H54 (cell line): ENCODE results near the gene IPO4.

Experiments used
- DNase-seq: peaks from one replicate; pipeline ENCODE4 v3.0.0; 2011; ENCODE audit warnings: low spot score, mixed read lengths; ENCODE audit not compliant: insufficient read length
- FAIRE-seq: peaks from 3 replicates; lab custom pipeline; 2011; peaks lifted over from hg19 to GRCh38; lab: Jason Lieb, UNC
- POLR2A ChIP-seq: IDR thresholded peaks from 2 replicates; pipeline ENCODE4 v1.6.1; 2011; ENCODE audit warnings: low read depth, mild to moderate bottlenecking, low read length

The IPO4 gene

DNA sequence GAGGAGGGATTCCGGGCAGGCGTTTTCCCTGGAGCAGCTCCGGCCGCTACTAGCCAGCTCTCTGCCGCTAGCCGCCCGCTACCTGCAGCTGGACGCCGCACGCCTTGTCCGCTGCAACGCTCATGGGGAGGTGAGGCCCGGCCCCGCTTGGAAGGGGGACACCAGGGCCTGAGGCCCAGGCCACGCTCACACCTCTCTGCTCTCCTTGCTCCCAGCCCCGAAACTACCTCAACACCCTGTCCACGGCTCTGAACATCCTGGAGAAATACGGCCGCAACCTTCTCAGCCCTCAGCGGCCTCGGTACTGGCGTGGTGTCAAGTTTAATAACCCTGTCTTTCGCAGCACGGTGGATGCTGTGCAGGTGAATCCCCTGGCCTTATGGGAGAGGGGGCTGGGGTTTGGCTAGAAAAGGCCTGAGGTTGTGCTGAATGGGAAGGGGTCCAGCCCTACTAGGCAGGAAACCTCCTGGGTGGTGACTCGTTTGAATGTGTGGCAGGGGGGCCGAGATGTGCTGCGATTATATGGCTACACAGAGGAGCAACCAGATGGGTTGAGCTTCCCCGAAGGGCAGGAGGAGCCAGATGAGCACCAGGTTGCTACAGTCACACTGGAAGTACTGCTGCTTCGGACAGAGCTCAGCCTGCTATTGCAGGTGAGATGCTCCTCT, 40.7 kb downstream of the IPO4 start:
- DNase-seq = no peak
- FAIRE-seq = no peak
- TF ChIP-seq POLR2A = no peak

DNA sequence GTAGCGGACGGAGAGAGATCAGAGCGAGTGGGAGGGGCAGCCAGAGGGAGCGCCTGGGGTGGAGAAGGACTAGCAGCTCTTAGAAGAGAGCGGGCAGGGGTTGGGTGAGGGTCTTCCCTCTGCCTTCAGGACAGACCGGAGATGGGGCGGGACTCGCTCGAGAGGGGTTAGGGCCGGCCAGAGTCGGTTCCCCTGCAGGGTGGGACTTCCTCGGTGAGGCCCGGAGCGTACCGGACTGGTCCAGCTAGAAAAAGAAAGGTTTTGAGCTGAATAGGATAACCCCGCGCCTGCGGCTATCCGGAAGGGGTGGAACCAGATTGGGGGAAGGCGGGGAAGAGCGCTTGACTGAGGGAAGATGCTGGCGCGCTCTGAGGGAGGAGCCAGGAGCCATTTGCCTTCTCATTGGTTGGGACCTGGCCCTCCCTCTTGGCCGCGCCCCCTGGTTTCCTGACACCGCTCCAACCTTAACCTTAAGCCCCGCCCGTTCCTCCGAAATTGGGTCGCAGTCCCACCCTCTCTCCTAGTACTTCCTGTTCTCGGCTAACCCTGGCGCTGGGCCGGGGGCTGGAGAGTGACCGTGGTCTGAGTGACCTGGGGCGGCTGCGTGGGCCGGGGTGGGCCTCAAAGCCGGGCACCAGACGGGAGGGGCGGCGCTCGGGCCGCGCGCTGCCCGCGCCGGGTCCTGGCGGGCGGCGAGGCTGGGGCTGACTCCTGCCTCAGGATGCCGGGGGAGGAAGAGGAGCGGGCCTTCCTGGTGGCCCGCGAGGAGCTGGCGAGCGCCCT, 41.4 kb downstream of the IPO4 start, which contains the start of gene RNF31:
Gene RNF31, plus strand, starts transcription at position 521 of the 783 bp plus-strand sequence. Its CDS starts 201 bp downstream, at position 722.
- TF ChIP-seq POLR2A = peak; percentile 50; the same call in 1 of the 2 replicates
- peak; percentile 61 for FAIRE-seq
- DNase-seq = peak; percentile 75

DNA sequence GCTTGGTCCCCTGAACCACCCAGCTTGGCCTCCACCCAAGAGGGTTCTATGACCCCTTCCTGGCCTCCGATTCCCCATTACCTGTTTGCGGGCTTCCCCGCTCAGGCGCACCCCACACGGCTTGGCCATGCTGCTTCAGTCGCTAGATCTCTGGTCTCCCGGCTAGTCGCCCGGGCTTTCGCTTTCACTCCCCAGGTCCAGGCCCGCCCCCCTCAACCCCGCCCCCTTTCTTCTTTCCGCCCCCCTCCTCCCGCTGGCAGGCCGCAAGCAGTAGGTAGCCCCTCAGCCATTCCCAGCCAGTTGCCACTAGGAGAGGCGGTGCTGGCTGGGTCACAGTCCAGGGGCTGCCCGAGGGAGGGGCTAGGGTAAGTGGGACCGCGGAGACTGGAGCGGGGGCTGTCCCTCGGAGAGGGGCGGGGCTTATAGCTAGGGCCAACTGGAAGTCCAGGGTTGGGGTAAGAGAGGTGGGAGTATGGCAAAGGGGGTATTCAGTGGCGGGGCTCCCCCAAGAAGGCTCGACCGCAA, 42.1 kb downstream of the IPO4 start, which contains the start of gene PSME2:
Gene PSME2, minus strand, starts transcription at position 158 of the 525 bp plus-strand sequence. Its CDS starts 29 bp downstream, at position 129.
- TF ChIP-seq POLR2A = peak; percentile 50; the same call in 1 of the 2 replicates
- peak; percentile 30 for FAIRE-seq

DNA sequence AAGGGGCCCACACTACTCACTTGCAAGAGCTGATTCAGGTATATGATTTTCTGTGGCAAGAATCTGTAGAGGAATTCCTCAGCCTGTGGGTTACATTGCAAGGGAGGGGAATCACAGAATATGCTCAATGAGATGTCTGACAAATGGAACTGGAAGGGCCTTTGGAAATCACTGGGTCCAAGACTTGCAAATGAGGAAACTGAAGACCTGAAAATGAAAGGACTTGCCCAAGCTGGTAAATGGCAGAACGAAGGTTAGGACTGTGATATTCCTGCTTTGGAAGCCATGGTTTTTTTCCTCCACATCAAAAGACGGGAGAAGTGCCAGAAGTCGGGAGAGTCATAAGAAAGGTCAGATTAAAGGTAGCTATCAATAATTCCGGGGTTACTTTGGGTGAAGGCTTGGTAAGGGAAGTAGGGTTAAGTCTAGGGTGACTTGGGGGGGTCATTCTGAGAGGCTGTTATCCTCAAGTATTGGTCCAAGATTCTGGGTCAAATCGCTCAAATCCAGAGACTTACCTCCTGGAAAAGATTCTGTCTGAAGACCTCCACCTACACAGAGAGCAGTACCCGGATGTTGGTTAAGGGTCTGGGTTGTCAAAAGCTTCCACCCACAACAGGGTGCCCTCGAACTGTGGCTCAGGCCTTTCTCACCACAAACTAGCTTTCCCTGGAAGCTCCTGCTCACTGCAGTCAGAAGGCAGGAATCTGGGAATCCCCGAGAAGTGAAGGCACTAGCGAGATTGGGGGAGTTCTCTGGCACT, 42.7 kb downstream of the IPO4 start:
- DNase-seq = no peak
- TF ChIP-seq POLR2A = no peak
- no peak for FAIRE-seq

More for the DNA sequence above, 42.1 kb downstream of the IPO4 start, which contains the start of gene PSME2:
- DNase-seq = peak; percentile 89

DNA sequence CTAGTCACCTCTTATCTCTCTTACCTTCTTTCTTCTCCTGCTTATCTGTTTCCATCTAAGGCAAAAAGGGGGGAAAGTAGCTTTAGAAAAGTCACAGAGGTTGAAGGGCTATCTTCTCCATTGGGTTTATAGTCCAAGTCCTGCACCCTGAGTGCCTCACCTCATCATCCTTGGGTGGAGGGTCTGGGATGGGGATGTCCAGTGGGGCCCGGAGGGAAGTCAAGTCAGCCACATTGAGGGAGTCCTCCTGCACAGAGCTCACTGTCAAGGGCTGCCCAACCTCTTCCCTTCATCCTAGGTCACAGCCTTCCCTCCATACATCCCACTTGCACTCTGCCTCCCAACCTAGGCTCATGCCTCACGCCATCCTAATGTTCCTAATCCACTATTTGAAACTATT, 43.4 kb downstream of the IPO4 start:
- FAIRE-seq (no peak), DNase-seq (no peak)
- no peak for TF ChIP-seq POLR2A

DNA sequence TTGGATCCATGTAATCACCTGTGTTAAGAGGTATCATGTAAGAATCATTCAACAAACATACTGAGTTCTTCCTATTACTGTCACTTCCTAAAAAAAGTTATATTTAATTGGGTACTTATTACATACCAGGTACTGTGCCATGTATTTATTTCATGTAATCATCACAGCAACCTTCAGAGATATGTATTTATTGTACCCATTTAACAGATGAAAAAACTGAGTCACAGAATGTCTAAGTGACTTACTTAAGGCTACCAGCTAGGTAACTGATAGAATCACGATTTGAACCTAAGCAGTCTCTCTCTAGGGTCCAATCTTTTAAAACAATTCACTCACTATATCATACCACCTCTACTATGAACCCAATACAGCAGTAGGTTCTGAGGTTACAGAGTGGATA, 44.2 kb downstream of the IPO4 start:
- no peak for FAIRE-seq
- no peak for DNase-seq
- TF ChIP-seq POLR2A = no peak

DNA sequence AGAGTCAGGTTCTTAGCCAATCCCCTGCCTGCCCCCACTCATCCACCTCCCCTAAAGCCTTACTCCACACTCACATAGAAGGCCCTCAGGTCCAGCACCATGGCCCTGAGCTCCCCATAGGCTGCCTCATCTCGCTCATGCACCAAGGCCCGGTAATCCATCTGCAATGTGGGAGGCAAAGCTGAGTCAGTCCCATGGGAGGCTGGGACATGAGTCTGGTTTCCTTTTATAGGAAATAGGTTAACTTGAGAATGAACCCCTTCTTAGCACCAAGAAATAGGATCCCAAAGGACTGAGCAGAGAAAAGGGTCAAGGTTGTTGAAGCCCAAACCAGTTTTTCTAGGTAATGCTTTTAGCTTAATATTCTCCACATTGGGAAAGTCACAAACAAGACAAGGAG, 45.1 kb downstream of the IPO4 start:
- FAIRE-seq (no peak), DNase-seq (no peak)
- no peak for TF ChIP-seq POLR2A

DNA sequence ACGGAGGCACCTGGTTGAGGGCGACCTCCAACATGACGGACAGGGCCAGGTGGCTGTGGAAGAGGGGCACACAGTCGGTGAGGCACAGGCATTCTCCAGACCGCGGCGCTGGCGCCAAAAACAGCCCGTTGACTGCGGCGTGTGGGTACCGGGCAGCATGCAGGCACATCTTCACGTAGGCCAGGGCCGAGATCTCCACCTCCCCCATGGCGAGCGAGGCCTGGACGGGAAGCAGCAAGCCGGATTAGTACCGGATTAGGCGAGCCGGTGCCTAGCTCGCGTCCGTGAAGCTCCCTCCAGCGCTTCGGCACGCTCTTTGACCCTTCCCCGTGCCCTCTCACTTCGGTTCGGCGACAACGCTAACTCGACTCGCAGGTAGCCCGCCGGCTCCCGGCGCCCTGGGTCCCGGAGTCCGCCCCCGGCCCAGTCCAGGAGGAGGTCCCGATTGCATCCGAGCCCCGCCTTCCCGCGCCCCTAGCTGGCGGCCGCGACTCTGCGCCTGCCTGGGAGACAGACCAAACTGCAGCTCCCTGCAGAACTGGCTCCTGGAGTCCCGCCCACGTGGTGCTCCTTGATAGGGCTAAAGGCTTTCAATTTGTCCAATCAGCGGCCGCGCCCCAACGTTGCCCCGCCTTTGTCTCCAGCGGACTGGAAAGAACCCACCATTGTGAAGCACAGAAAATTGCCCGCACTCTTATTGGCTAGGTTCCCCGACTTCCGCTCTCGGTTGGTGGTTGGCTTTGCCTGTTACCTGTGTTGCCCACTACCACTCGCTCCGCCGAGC, 47.3 kb downstream of the IPO4 start, which contains the start of gene EMC9:
Gene EMC9, minus strand, starts transcription at position 495 of the 784 bp plus-strand sequence. Its CDS starts 287 bp downstream, at position 208.
- FAIRE-seq = peak; percentile 81
- TF ChIP-seq POLR2A = peak; percentile 69
- peak; percentile 88 for DNase-seq

DNA sequence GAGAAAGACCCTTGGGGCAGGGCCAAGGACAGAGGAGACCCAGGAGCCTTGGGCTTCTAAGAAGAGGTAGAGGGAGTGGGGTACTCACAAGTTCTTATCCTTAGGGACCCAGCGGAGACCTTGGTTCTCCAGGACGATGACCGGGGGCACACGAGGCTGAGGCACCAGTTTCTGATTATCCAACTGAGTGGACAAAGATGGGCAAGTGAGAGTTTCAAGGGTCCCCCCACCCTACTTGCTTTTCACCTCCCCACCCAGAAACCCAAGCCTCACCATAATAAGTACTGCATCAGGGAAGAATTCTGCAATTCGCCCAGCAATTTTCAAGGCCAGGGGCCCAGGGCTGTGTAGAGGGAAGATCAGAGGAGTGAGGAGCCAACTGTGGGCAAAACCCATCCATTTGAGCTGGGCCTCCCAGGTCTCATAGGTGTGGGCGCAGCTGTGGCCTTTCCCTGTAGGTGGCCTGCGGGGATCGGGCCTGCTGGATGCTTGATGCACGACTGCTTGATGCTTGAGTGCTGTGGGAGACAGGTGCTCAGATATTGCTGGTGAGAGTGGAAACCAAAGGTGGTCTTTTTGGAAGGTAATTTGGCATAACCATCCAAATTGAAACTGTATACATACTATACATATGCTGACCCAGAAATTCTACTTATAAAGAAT, 49.2 kb downstream of the IPO4 start:
- DNase-seq (no peak), FAIRE-seq (no peak)
- no peak for TF ChIP-seq POLR2A

DNA sequence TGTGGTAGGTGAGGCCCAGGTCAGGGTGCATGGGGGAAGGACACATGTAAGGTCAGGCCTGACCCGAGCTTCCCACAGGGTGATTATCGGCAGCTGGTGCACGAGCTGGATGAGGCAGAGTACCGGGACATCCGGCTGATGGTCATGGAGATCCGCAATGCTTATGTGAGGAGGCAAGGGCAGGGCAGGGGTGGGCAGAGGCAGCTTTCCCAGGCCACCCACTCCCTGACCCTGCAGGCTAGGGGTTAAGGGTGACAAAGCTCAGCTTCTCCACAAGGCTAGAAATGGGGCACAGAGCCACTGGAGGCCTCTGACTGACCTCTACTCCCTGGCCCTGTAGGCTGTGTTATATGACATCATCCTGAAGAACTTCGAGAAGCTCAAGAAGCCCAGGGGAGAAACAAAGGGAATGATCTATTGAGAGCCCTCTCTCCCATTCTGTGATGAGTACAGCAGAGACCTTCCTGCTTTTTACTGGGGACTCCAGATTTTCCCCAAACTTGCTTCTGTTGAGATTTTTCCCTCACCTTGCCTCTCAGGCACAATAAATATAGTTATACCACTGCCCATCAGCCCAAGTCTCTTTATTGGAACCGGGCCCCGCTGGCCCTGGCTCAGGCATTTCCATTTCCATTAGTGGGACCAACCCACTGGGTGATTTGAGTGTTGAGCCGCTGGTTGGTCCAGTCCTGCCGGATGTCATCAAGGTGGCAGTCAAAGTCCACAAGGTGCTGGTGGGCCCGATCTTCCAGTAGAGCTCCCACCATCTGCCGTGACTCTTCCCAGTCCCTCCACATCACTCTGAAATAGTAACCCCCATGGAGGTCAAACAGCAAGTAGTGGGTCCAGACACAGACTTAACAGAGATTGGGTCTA, 50.0 kb downstream of the IPO4 start:
- DNase-seq = no peak
- FAIRE-seq = no peak
- no peak for TF ChIP-seq POLR2A

DNA sequence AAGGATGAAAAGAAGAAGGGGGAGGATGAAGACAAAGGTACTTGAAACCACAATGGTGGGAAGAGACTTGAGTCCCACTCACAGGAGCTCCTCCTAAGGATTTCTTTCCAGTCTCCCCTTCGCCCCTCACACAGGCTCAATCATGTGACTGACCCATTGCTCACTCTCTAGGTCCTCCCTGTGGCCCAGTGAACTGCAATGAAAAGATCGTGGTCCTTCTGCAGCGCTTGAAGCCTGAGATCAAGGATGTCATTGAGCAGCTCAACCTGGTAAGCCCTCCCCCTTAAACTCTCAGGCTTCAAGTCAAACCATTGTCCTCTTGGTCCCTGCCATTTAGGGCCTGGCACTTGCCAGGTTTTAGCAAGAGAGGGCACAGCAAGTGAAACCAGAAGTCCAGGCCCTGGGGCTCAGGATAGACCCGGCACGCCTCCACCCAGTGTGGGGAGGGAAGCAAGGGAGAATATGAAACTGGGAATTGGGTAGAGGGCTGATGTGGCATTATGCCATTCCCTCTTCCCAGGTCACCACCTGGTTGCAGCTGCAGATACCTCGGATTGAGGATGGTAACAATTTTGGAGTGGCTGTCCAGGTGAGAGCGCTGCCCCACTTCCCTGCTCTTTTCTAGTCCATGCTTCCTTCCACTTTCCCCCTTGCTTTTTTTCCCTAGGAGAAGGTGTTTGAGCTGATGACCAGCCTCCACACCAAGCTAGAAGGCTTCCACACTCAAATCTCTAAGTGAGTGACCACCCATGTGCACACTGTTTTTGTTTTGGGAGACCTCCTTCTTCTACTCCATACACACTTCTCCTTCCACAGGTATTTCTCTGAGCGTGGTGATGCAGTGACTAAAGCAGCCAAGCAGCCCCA, 50.9 kb downstream of the IPO4 start:
- DNase-seq (no peak), FAIRE-seq (no peak)
- TF ChIP-seq POLR2A = no peak; the same call in 1 of the 2 replicates
